H1 (cell line): ENCODE results near the gene KIF26B.

ENCODE experiments used
- EZH2 ChIP-seq: fragments of 200-600 bp; sonication (generic); IDR thresholded peaks from 2 replicates; pipeline ENCODE4 v1.7.1; 2012; ENCODE audit warnings: low read depth, mild to moderate bottlenecking, moderate library complexity, low read length, inconsistent platforms; ENCODE audit not compliant: severe bottlenecking
- FOSL1 ChIP-seq: IDR thresholded peaks from 2 replicates; pipeline ENCODE4 v1.6.1; 2011; ENCODE audit warnings: mild to moderate bottlenecking, low read depth, low read length, moderate library complexity; ENCODE audit not compliant: insufficient read depth
- POLR2A ChIP-seq, 2 experiments: IDR thresholded peaks; 1 replicate in 1 of 2; 2 replicates in 1 of 2; pipeline ENCODE4 v1.6.1; 2011; ENCODE audit warnings: low read depth in 2 of 2, low read length in 2 of 2, mild to moderate bottlenecking in 2 of 2; ENCODE audit errors: control extremely low read depth in 1 of 2
- POLR2AphosphoS5 ChIP-seq: IDR thresholded peaks from 2 replicates; pipeline ENCODE4 v1.6.1; 2011; ENCODE audit warnings: low read depth, low read length
- TAF7 ChIP-seq: optimal IDR thresholded peaks from 2 replicates; pipeline ENCODE3; 2011; ENCODE audit warnings: low read depth, mild to moderate bottlenecking, inconsistent platforms, low read length, moderate library complexity, borderline replicate concordance
- TEAD4 ChIP-seq: IDR thresholded peaks from 2 replicates; pipeline ENCODE4 v1.6.1; 2012; ENCODE audit warnings: low read depth, low read length, inconsistent platforms, mixed read lengths
- TF ChIP-seq, protein P1 (sequence below), 3 experiments: IDR thresholded peaks; 1 replicate in 2 of 3; 2 replicates in 1 of 3; pipeline versions ENCODE4 v1.5.1 to v1.6.1; 2011; ENCODE audit warnings: low read length in 3 of 3, mild to moderate bottlenecking in 3 of 3, inconsistent platforms in 2 of 3, low read depth in 1 of 3, moderate library complexity in 1 of 3; ENCODE audit not compliant: insufficient read depth in 1 of 3; ENCODE audit errors: control extremely low read depth in 1 of 3

DNA sequence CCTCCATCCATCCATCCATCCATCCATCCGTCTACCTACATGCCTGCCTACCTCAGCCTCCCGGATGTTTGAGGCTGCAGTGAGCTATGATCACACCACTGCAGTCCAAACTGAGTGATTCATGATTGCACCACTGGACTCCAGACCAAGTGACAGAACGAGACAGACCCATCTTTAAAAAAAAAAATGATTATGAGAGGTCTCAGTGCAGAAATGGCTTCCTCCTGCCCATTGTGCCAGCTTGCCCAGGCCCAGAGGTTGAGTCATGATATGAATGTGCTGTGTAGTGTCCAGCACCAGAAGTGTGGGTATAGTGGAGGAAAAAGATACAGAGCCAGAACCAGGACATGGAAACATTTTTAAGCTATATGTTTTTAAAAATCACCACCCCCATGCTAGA, 149.9 kb downstream of the KIF26B start:
- TF ChIP-seq, protein P1, sequence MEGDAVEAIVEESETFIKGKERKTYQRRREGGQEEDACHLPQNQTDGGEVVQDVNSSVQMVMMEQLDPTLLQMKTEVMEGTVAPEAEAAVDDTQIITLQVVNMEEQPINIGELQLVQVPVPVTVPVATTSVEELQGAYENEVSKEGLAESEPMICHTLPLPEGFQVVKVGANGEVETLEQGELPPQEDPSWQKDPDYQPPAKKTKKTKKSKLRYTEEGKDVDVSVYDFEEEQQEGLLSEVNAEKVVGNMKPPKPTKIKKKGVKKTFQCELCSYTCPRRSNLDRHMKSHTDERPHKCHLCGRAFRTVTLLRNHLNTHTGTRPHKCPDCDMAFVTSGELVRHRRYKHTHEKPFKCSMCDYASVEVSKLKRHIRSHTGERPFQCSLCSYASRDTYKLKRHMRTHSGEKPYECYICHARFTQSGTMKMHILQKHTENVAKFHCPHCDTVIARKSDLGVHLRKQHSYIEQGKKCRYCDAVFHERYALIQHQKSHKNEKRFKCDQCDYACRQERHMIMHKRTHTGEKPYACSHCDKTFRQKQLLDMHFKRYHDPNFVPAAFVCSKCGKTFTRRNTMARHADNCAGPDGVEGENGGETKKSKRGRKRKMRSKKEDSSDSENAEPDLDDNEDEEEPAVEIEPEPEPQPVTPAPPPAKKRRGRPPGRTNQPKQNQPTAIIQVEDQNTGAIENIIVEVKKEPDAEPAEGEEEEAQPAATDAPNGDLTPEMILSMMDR (IDR thresholded peaks at IDR 0.05; ENCODE audit: control extremely low read depth in 1 of 3, insufficient read depth in 1 of 3, low read depth in 1 of 3, low read length in 3 of 3): no peak
- TF ChIP-seq TAF7: no peak
- TF ChIP-seq EZH2: no peak
- TF ChIP-seq TEAD4: no peak
- TF ChIP-seq POLR2A (IDR thresholded peaks at IDR 0.05; ENCODE audit: control extremely low read depth in 1 of 2, low read depth in 2 of 2, low read length in 2 of 2): no peak
- no peak for TF ChIP-seq FOSL1
- TF ChIP-seq POLR2AphosphoS5: no peak
